HFF-Myc (cell line): ENCODE data around the gene WSCD2.

Source experiments
- DNase-seq: peaks from one replicate; pipeline ENCODE4 v3.0.0-alpha.2; 2011; ENCODE audit warnings: low read depth; ENCODE audit errors: extremely low read depth
- H3K4me3 ChIP-seq: replicated peaks from 2 replicates; pipeline ENCODE4 v1.5.1; 2011; ENCODE audit warnings: low read depth, mild to moderate bottlenecking, control low read depth, low read length
- TF ChIP-seq, protein P1 (sequence below): IDR thresholded peaks from 2 replicates; pipeline ENCODE4 v1.5.1; 2012; ENCODE audit warnings: mild to moderate bottlenecking, low read depth, low read length, control low read depth; ENCODE audit errors: missing control alignments

The WSCD2 gene

DNA sequence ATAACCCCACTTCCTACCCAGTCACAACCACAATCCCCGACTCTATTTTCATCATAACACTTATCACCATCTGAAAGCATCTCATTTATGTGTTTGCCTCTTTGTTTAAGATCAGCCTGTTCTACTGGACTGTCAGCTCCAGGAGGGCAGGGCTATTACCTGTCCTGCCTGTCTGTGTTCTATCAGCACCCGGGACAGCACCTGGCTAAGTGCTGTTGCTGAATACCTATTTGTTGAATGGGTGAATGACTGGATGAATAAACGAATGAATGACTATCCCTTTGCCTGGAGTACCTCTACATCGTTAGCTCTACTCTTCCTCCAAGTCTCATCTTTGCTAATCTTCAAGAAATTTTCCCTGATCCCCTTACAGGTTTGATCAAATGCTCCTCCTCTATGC lies 69.0 kb downstream of the WSCD2 start:
- no peak for DNase-seq
- H3K4me3 ChIP-seq: no peak overlapping the region
- TF ChIP-seq, protein P1, sequence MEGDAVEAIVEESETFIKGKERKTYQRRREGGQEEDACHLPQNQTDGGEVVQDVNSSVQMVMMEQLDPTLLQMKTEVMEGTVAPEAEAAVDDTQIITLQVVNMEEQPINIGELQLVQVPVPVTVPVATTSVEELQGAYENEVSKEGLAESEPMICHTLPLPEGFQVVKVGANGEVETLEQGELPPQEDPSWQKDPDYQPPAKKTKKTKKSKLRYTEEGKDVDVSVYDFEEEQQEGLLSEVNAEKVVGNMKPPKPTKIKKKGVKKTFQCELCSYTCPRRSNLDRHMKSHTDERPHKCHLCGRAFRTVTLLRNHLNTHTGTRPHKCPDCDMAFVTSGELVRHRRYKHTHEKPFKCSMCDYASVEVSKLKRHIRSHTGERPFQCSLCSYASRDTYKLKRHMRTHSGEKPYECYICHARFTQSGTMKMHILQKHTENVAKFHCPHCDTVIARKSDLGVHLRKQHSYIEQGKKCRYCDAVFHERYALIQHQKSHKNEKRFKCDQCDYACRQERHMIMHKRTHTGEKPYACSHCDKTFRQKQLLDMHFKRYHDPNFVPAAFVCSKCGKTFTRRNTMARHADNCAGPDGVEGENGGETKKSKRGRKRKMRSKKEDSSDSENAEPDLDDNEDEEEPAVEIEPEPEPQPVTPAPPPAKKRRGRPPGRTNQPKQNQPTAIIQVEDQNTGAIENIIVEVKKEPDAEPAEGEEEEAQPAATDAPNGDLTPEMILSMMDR: no peak

DNA sequence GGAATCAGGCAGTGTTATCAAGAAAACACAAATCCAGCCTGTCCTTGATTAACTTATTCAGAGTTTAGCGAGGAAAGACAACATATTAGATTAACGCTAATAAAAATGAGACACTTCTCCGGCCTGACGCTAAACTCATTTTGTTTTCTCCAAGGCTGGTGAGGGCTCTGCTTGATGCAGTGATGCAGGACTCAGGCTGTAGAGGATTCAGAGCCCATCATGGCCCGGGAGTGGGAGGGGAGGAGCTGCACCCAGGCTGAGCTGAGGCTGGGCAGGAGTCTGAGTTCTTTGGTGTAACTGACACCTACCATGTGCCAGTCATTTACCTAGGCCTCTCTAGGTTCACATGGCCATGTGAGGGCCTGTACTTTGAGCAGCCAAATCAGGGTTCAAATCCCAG lies 70.0 kb downstream of the WSCD2 start:
- no peak for DNase-seq
- no peak overlapping the region for H3K4me3 ChIP-seq
- TF ChIP-seq, protein P1: no peak

DNA sequence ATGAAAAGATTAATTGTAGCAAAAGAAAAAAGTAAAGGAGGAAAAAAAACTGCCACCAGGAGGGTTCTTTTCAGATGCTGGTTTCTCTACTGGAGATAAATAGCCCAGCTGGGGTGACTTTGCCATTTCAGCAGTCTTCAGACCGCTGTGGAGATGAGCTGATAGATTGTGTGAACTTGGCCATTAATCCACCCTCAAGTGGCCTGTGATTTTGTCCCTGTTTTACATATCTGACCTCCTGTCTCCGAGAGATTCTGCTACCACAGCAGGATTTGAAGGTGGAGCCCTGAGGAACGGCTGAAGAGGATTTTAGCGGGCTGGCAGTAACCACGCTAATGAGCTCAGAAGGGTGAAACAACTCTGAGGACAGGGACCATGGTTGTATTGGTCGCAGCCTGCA lies 72.7 kb downstream of the WSCD2 start:
- TF ChIP-seq, protein P1: no peak
- no peak overlapping the region for H3K4me3 ChIP-seq
- DNase-seq: no peak

DNA sequence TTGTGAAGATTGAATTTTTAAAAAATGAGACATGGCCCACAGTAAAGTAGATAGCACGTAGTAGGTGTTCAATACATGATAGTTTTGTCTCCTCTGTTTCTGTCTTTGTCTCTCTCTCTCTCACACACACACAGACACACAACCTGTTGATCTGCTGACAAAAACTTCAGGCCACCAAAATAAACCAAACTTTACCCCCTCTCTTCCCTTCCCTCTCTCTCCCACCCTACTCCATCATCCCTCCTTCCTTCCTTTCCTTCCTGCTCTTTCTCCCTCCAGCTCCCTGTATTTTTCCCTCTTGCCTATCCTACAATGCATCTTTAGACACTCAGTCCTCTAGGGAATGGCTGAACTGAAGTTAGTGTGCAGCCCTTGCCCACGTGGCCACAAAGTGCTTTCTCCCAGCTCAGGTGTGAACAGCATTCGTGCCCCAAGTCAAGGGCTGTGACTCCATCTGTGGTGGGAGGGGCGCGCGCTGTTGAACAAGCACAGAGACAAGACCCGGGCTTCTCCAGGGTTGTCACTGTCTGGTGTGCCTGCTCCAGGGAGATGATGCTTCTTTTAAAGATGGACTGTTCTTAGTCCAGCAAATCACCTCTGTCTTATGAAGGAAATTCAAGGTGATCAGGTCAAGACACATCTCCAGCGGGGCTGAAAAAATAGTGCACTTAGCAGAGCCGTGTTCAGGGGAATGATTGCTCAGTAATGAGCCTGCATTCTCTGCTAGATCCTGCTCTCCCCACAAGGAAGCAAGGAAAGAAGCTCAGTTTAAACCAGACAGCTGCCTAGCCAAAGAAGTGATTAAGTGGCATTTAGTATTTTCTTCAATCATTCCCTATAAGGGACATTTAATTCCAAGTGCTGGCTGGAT lies 75.3 kb downstream of the WSCD2 start:
- TF ChIP-seq, protein P1: no peak
- DNase-seq: no peak
- no peak overlapping the region for H3K4me3 ChIP-seq

DNA sequence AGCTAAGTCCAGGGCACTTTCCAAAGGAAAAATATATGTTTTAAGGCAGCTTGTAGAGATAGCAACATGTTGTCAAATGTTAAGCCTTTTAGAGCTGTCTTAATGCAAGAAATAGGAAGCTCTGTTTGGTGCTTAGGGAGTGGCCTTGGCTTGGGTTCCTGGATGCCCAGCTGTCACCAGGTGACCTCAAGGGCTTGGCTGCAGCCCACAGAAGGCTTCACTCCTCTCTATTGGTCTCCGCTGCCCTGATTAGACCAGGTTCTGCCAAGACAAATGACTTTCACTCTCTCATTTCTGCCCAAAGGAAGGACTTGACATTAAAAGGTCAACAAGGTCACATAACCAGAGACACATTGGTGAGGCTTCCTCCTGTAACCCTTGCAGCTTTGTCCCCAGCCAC lies 76.8 kb downstream of the WSCD2 start:
- no peak overlapping the region for H3K4me3 ChIP-seq
- TF ChIP-seq, protein P1: no peak

DNA sequence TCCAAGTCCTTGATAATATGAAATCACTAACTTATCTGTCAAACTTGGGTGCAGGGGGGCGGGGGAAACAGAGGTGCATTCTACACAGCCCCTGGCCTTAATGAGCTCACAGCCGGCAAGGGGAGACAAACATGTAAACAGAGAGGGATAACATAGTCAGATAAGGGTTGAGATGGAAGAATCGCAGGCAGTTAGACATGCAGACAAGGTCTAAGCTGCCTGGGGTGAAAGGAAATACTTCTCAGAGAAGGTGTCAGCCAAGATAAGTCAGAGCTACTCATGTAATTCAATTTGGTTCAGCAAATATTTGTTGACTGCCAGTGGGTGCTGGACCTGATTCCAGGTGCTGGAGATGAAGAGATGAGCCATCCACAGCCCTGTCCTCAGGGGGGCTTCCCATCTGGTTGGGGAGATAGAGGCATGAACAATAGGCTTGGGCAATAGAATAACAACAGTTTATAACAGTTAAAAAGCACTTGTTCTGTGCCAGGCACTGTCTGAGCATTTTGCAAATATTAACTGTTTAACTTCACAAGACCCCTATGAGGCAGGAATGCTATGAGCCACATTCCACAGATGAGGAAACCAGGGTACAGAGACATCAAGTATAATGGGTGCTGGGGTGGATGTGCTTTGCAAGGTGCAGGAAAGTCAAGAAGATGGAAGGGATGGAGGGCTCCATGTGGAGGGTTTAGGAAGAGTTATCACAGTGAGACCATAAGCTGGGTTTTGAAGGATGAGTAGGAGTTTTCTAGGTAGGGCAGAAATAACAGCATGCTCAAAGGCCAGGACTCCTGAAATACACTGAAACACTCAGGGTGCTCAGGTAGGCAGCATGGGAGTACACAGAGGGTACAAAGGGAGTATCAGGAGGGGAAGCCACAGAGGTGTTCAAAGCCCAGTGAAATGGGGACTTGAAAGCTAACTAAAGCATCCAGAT lies 79.0 kb downstream of the WSCD2 start:
- TF ChIP-seq, protein P1: no peak
- no peak overlapping the region for H3K4me3 ChIP-seq
- no peak for DNase-seq

More for the DNA sequence above, 76.8 kb downstream of the WSCD2 start:
- DNase-seq: no peak
